ENCODE measurements around the gene GKN1.

Gene GKN1

GRCh38 chr2:69007169-69007568 lies 32.7 kb downstream of the GKN1 start:
- H3K9me3 ChIP-seq (ENCODE audit: control insufficient read depth, insufficient read depth, low read depth, low read length) = no peaks in the 10 kb centered on the region
- H3K27ac ChIP-seq (ENCODE audit: extremely low read depth, low read depth, low read length) = no peak overlapping the region
- H3K4me3 ChIP-seq (ENCODE audit: low read depth, low read length) = no peak overlapping the region
- TF ChIP-seq INSM2 (tag by site-specific recombination; IDR thresholded peaks at IDR 0.05) (no peak), OSR2 (tag by site-specific recombination; IDR thresholded peaks at IDR 0.05) (no peak), ZNF132 (tag by site-specific recombination; IDR thresholded peaks at IDR 0.05; ENCODE audit: borderline replicate concordance) (no peak), ZNF202 (tag by site-specific recombination; IDR thresholded peaks at IDR 0.05; ENCODE audit: borderline replicate concordance) (no peak), ZNF623 (tag by site-specific recombination; IDR thresholded peaks at IDR 0.05) (no peak), ZNF169 (tag by site-specific recombination; IDR thresholded peaks at IDR 0.05) (no peak), ZFP37 (tag by site-specific recombination; IDR thresholded peaks at IDR 0.05) (no peak), ZNF624 (tag by site-specific recombination; IDR thresholded peaks at IDR 0.05) (no peak), ZNF2 (tag by site-specific recombination; IDR thresholded peaks at IDR 0.05) (no peak)
- ChIA-PET CTCF (no interaction called here), POLR2A (no interaction called here)
- H3K4me1 ChIP-seq (ENCODE audit: control insufficient read depth, insufficient read depth, low read length) = no peaks in the 10 kb centered on the region
- no peaks in the 10 kb centered on the region for H3K36me3 ChIP-seq (ENCODE audit: control insufficient read depth in 2 of 2, insufficient read depth in 1 of 2, low read length in 2 of 2)

GRCh38 chr2:69007603-69008002 lies 33.2 kb downstream of the GKN1 start:
- CTCF ChIA-PET = no interaction called here
- Histone ChIP-seq H3K4me1 (ENCODE audit: control insufficient read depth, insufficient read depth, low read length) (no peaks in the 10 kb centered on the region), H3K27ac (ENCODE audit: extremely low read depth, low read depth, low read length) (no peak overlapping the region), H3K36me3 (ENCODE audit: control insufficient read depth in 2 of 2, insufficient read depth in 1 of 2, low read length in 2 of 2) (no peaks in the 10 kb centered on the region), H3K9me3 (ENCODE audit: control insufficient read depth, insufficient read depth, low read depth, low read length) (no peaks in the 10 kb centered on the region), H3K4me3 (ENCODE audit: low read depth, low read length) (no peak overlapping the region)
- POLR2A ChIA-PET = no interaction called here
- TF ChIP-seq TSHZ1 (tag by site-specific recombination; IDR thresholded peaks at IDR 0.05; ENCODE audit: borderline replicate concordance) (no peak), SP3 (tag by site-specific recombination; IDR thresholded peaks at IDR 0.05) (no peak), ZNF510 (tag by site-specific recombination; IDR thresholded peaks at IDR 0.05; ENCODE audit: insufficient replicate concordance) (no peak), IKZF3 (tag by site-specific recombination; IDR thresholded peaks at IDR 0.05) (no peak), ZNF221 (tag by site-specific recombination; IDR thresholded peaks at IDR 0.05; ENCODE audit: borderline replicate concordance) (no peak), HIC1 (tag by site-specific recombination; IDR thresholded peaks at IDR 0.05) (no peak), ATF2 (tag by site-specific recombination; IDR thresholded peaks at IDR 0.05; ENCODE audit: low read depth) (no peak), ZXDB (tag by site-specific recombination; IDR thresholded peaks at IDR 0.05) (no peak), ZNF140 (tag by site-specific recombination; IDR thresholded peaks at IDR 0.05) (no peak), ZNF114 (tag by site-specific recombination; IDR thresholded peaks at IDR 0.05) (no peak), ZNF157 (tag by site-specific recombination; IDR thresholded peaks at IDR 0.05) (no peak), ZNF354C (tag by site-specific recombination; IDR thresholded peaks at IDR 0.05; ENCODE audit: borderline replicate concordance, low read depth) (no peak)

Data from HEK293 (cell line).